ENCODE data around the gene PEF1.

Gene PEF1

DNA sequence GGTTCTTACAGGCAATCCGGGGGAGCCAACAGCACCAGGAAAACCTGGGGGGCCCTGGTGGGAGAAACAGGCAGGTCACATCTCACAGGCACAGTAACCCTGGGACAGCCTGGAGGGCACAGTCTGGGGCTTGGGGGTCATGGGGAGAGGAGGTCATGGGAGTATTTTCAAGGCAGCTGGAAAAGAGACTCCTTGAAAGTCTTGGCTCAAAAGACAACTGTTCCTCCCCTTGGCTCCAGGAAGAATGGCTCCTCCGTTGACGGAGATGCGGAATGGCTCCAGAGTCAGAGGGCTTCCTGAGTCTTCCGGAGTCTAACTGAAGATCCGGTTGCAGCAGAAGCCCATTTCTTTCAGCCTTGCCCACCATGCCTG is 25.9 kb upstream of the PEF1 start:
- no peak for DNase-seq

DNA sequence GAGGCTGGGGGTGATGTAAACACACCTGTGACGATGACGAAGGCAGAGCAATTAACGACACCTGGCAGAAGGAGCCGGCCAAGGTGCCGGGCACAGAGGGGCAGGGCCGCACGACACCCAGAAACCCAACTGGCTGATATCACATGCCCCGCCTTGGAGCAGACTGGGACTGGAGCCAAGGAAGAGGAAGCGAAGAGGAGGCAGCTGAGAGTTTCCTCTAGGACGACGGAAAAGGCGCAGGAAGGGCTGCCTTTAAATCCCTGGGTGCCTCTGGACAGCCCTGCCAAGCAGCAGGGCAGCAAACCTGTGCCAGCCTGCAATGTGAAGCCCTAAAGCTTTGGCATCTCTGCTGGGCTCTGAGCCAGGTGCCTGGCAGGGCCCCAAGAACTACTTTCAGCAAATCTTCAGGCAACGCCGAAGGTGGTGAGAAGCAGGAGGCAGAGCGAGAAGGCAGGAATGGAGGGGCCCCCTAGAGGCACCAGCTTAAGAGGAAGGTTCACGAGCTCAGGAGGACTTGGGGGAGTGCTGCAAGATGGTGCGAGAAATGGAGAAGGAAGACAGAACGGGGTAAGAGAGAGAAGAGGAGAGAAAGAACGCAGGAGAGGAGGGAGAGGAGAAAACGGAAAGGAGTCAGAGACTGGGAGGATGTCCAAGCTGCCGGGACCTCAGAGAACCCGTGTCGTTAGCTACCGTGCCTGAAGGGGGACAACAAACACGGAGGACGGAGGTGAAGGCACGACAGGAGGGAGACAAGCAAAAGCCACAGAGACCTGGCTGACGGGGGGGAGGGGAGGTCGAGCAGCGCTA is 25.3 kb upstream of the PEF1 start:
- no peak for DNase-seq

DNA sequence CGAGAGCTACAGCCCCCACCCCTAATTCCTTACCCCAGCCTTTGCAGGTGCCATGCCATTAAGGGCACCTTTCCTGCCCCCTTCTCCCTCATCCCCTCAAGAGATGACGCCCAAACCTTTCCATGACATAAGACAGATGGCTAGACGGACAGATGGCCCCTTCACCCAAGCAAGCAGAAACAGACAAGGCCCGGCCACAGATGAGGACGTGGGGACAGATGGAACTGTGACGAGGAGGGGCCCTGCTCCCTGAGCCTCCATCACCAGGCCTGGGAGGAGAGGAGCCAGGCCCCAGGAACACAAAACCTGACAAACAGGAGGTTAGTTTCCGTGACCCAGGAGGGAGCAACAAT is 24.7 kb upstream of the PEF1 start:
- no peak for DNase-seq

DNA sequence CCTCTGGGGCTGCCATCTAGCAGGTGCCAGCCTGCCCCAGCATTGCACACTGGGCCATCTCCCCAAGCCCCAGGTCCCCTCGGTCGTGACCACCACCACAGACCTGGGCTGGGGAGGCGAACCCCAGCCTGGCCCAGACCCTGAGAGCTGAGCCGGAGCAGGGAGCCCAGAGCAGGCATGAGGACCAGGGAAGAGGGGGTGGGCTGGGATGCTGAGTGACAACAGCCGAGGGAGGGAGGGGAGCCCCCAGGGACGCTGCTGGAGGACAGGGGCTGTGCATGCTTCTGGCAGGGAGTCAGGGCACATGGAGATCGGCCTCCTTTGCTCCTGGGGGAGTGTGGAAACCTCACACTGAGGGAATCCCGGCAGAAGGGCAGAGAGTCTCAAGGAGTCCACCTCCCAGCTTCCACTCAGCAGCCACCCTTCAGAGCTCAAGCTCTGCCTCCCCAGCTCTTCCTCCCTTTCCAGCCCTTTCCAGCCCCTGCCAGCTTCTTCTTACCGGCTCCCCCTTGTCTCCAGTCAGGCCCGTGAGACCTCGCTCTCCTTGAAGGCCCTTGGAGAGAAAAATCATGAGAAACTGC is 23.7 kb upstream of the PEF1 start:
- DNase-seq, result no peak

DNA sequence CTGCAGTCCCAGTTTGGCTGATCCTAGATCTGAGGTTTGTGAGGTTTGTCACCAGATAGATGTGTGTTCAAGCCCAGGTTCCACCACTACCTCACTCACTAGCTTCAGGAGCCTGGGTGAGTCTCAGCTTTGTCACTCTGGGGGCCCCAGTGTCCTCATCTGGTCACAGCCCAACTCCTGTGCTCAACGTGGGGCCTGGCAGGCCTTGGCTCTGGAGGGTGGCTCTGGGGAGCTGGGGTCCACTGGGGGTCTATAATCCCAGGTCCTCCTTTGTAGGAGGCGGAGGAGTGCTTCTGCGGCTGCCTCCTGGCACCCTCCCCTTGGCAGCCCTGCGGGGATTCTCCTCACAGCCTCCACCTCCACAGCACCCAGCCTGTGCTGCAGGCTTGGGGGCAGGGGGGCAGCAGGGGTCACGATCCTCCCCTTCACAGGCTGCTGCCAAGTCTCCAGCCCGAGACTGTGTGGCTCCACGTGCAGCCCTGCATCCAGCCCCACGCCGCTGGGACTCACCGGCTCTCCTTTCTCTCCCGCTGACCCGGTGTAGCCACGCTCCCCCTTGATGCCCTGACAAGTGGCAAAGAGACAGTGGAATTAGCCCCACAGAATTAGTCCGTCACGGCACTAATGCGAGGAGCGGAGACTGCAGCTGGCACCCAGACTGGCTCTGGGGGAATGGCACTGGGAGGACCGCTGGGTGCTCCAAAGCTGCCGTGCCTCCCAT is 22.5 kb upstream of the PEF1 start:
- no peak for DNase-seq

DNA sequence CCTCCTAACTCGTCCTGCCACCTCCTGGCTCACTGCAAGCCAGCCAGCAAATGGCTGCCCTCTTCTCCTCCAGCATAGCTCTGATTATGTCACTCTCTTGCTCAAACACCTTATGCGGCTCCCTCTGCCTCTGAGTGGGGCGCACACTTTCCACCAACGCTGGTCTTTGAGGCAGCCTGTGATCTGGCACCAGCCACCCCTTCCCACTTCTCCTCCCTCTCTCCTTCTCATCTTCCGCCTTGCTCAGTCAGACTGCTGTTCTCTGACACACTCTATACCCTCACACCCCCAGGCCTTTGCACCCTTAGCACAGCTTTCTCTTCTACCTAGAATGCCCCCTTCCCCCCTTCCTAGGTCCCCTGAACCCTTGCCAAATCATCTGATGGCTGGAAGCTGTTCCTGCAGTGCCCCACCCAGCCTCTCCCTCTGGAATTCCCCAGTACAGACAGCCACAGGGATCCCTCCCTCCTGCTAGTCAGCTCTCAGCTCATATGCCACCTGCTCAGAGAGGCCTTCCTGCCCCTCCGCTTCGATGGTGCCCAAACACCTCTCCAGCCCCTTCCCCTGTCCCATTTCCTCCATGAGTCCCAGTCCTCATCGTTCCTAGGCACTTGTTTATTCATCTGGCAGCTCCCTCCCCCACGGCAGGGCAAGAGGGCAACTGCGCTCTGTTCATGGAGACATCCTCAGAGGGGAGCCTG is 21.7 kb upstream of the PEF1 start:
- no peak for DNase-seq

DNA sequence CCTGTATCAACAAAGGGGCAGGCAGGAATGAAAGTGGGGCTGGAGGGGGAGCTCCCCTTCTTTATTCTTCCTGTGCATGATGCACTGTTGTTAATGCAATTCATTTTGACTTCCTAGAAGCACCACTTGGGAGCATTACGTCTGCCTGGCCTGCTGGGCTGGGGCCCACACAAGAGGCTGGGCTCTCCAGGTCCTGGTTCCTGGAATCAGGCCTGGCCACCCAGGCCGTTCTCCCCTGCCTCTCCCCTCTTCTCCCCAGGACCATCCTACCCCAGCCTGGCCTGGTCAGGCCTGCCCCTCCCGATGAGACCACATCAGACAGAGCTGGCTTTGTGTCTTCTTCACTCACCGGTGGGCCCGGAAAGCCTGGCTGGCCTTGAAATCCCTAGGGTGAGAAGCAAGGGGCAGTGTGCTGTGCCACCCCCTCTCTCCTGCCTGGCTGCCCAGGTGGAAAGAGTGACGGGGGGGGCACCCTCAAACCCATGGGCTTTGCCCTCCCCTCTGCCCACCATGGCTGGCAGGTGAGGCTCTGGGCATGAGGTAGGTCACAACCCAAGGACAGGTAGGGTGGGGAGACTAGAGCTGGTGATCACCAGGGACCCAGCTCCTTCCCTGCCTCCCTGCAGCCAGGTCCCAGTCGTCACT is 20.7 kb upstream of the PEF1 start:
- DNase-seq, result no peak

DNA sequence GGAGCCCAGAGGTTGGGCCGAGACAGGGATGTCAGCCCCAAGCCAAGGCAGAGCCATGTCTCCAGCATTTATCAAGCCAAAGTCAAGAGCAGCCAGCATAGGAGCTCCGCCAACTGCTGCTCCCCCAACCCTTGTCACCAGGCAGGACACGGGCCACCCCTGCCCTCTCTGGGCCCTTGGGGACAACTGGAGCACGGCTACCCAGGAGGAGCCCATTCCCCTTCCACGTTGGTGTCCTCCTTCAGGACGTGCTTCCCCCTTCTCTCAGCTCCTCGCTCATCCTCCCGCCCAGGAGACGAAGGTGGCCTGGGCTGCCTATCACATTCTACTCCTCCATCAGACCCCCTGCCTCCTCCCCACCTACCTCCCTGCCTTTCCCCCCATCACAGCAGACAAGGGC is 19.9 kb upstream of the PEF1 start:
- no peak for DNase-seq

DNA sequence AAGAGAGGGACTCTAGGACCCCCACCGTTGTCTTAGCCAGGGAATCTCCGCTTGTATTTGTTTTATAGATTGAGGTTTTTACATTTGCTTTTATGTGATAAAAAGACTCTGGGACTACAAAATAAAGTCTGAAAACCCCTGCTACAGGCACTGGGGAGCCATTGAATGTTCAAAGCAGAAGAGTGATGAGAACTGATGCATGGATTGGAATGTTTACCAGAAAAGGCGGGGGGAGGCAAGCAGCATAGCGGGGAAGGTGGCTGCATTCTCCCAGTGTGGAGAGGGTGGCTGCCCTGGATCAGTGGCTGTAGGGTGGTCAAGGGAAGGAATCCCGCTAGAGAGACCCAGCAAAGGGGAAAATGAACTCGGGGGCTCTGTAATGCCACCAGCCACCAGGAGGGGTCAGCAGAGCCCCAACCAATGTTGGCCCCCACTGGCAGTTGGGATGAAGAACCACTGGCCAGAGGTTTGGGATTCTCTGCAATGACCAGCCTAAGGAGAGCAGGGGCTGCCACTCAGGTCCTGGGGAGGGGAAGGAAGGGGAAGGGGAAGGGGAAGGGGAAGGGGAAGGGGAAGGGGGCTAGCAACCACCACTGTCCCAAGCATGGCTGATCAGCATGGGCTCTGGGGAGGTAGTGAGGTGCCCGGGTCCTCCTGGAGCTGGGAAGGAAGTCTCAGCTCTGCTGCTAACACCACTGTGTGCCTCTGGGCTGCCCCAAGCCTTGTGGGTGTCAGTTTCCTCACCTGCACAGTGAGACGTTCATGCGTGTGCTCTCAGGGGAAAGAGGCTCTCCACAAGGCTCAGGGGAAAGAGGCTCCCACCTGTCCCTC is 19.2 kb upstream of the PEF1 start:
- peak; percentile 86 for DNase-seq

DNA sequence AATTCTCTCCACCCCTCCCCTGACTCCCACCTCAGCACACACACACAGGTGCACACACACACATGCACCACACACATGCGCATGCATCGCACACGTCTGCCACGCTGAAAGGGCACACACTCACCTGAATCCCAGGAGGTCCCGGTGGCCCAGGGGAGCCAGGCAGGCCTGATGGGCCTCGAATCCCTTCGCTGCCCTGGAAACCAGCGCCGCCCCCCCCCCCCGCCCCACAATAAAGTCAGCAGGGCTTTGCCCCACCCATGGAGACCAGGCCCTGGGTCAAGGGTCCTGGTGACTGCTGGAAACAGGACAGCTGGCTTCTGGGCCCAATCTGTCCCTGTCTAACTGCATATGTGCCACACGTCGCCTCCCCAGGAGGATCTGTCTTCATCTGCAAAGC is 17.8 kb upstream of the PEF1 start:
- no peak for DNase-seq

DNA sequence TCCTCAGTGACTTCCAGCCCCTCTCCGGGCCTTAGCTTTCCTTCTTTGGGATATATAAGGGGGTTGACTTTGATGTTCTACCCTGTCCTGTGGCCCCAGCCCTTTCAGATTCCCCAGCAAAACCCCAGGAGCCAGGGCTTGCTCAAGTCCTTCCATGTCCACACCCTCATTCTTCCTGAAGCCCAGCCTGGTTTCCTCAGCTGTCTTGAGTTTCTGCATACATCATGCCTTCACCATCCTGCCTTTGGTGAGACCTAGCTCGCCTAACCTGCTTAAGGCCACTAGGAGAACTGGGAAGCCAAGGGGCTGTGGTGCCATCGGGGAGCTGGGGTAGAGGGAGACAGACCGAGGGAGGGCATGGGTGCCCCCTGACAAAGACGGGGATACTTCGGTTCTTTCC is 17.2 kb upstream of the PEF1 start:
- no peak for DNase-seq

DNA sequence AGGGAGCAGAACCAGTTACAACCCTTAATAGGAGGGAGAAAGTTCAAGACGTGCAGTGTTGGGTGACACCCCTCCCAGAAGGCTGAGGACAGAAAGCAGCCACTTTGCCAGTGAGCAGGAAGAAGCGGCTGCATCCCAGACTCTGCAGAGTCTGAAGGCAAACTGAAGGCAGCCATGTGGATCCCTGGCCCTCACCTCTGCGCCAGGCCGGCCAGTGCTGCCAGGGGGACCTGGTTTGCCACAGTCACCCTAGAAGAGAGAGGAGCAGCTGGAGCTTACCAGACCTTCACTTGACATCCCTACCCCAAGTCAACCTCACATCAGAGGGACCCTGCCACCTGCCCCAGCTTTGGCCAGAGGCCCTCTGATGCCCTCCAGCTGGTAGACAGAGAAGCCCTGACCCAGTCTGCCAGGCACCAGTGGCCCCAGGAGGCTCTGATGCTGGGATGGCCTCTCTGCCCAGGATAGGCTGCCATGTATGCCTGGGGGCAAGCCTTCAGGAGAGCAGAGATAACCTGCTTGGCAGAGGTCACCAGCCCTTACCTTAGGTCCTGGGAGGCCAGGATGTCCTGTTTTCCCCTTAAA is 16.3 kb upstream of the PEF1 start:
- DNase-seq, result no peak

DNA sequence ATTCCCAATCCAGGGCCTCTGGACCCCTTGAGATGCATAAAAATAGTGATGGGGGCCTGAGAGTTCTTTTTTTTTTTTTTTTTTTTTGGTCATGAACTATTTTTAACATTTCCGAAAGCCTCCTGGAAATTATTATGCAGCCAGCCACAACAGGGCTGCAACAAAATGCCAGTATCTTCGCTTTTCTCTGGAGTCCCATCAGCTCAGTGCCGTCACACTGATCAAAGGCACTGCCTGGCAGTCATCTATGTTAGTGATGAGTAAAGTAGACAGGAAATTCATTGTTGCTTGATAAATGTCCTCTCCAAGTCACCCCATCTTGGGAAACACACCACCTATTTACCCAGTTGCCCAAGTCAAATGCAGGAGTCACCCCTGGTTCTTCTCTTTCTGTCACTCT is 15.2 kb upstream of the PEF1 start:
- DNase-seq, result no peak

DNA sequence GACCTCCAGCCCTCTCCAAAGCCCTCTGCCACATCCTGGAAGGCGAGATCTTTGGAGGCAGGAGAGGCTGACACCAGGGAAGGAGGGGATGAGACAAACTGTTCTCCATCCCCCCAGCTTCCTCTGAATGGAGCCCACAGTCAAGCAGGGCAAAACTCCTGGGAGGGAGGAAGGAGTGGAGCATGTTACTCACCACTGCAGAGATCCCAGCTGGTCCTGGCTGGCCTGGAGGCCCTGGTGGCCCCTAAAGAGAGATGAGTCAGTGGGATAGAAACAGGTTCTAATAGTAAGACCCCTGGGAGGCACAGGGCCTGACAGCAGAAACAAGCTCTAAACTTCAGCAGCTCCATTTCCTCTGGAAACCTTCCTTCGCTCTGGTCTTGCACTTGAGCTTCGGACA is 14.0 kb upstream of the PEF1 start:
- no peak for DNase-seq

DNA sequence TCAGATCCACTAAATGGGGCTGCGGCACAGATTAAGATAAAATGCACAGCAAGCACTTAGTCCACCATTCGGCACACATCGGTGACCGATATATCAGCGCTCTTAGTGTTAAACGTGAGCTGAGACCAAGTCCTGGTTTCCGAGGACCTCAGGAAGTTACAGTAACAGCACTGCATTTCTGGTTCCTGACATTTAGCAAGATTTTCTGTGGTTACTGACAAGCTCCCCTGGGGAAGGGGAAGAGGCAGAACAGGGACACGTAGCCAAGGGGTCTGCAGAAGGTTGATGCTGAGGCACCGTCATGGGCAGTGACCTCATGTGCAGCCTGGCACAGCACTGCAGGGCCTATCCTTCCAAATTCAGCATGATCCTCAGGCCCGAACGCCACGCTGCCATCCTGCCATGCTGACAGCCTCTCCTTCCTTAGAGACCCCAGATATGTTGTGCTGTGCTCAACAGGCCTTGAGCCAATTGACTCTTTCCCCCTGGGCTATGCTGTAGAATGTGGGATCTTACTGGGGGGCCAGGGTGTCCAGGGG is 13.4 kb upstream of the PEF1 start:
- DNase-seq, result no peak

DNA sequence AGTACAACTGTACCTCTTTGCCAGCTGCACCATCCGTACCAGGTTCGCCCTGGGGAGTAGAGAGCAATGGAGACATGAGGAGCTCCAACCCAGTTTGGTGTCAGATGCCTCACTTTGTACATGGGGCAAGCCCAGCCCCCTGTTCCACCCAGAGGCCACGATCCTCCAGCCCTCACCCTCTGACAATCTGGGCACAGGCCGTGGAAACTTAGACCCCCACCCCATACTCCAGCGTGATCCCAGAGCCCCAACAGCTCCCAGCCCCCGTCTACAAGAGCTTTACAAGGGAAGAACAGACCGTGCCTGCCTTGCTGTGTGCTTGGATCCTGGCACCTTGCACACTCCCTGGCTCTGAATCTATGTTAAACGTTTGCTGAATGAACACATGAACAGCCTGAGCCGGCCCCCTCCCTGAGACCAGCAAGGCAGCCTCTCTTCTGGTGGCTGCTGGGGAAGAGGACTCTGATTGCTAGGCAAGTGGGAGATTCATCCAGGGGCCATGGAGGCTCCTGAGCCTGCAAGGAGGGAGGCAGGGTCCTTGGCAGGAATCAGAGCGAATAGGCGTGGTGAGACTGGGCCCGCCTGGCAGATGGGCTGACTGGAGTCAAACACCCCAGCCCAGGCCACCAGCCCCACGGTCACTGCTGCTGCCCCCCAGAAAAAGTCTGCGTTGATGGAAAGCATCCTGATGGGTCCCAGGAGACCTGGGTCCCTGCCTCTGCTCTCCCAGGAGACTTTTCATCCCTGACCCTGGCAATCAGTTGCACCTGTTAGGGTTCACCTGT is 12.5 kb upstream of the PEF1 start:
- no peak for DNase-seq

DNA sequence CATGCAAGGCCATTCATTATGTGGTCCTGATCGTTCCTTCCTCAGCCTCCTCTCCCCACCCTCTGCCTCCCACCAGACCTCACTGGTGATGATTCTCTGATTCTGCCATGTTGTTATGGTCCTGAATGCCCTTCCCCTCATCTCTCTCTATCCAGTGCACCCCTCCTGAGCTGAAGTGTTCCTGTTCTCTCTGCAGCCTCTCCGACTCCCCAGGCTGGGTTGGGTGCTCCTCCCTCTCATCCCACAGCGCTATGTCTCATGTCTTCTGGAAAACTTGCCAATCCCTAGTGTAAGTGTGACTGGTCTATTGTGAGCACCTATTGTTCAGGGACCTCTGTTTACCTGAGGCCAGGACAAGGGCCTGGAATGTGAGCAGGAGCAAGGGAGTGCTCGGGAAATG is 11.1 kb upstream of the PEF1 start:
- DNase-seq, result no peak

DNA sequence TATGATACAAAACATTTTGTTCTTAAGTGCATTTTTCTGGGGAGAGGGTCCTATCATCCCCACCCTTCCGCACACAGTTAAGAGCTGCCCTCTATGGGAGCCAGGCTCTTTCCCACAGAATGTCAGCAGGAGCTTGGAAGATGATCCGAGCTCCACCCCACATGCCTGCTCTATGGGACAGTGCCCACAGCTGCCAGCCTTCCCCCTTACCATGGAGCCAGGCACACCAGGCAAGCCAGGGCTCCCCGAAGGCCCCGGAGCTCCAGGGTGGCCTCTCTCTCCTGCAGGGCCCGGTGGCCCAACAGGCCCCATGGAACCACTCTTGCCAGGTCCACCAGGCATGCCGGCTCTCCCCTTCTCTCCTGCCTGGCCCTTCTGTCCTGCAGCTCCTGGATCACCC is 10.4 kb upstream of the PEF1 start:
- DNase-seq, result no peak

DNA sequence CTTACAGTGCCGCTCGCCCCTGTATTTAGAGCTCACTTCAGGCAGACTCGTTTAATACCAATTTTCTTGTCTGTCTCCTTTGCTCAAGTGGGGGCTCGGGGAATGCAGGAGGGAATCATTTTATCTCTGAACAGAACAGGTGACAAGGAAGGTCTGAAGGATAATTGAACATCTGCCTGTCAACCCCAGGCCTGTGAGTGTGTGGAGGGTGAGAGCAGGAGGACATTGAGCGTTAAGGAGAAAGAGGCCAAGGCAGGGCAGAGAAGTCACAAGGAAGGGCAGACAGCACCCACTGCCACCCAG is 9.7 kb upstream of the PEF1 start:
- DNase-seq, result no peak

DNA sequence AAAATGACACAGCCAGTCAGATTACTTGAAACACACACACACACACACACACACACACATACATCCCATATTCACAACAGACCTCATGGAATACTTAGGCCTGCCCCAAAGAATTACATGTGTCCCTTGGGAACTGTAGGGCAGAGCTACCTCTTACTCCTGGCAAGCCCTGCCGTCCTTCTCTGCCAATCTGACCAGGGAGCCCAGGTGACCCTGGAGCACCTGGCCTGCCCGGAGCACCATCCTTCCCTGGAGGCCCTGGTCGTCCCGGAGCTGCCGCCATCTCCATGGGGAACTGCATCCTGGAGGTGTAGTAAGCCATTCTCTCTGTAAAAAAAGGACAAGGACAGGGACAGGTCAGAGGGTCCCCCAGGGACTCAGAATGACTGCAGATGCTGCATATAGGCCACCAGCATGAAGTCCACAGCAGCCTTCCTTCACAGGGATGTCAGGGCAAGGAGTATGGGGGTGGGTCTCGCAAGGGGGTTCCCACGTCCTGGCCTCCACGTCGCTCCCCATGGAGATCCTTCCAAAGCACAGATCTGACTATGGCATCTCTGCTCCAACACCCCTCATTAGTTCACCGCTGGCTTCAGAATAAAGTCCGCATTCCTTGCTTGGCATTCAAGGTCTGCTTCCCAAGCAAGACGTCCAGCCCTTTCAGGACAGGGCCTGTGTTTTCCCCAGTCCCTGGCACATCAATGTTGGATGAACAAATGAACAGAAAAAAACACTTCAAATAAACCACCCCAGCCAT is 9.2 kb upstream of the PEF1 start:
- DNase-seq, result no peak

Data from activated effector memory CD4-positive, alpha-beta T cell treated with anti-CD3 and anti-CD28 coated beads, Interleukin-2, amount 50 U/mL, for 16 hours (primary cell).